ENCODE measurements around the gene PFDN4.

GRCh38 chr20:54257071-54257816 is 49.4 kb downstream of the PFDN4 start:
- TF ChIP-seq EZH2 (IDR thresholded peaks at IDR 0.05; ENCODE audit: borderline replicate concordance, insufficient read depth, low read depth, low read length, poor library complexity, severe bottlenecking): no peak
- TF ChIP-seq CTCF (IDR thresholded peaks at IDR 0.05): no peak
